Islet of Langerhans (tissue), 1 donor: ENCODE results near the gene PIEZO1.

ENCODE experiments used
- FAIRE-seq: peaks from one replicate; lab custom pipeline; 2011; peaks lifted over from hg19 to GRCh38; lab: Jason Lieb, UNC

Gene PIEZO1

GRCh38 chr16:88716601-88717001, 68.4 kb downstream of the PIEZO1 start:
- no peak for FAIRE-seq

GRCh38 chr16:88716201-88716600, 68.8 kb downstream of the PIEZO1 start:
- no peak for FAIRE-seq

- no peak for FAIRE-seq
Measured at GRCh38 chr16:88715312-88716190, 69.5 kb downstream of the PIEZO1 start.

GRCh38 chr16:88714420-88715302, 70.4 kb downstream of the PIEZO1 start:
- FAIRE-seq, result no peak

- no peak for FAIRE-seq
Measured at GRCh38 chr16:88713568-88714419, 71.2 kb downstream of the PIEZO1 start.

- no peak for FAIRE-seq
Measured at GRCh38 chr16:88713054-88713453, 72.0 kb downstream of the PIEZO1 start.

GRCh38 chr16:88712362-88712979, 72.5 kb downstream of the PIEZO1 start:
- FAIRE-seq, result no peak

- no peak for FAIRE-seq
Measured at GRCh38 chr16:88711750-88712340, 73.2 kb downstream of the PIEZO1 start.

- no peak for FAIRE-seq
Measured at GRCh38 chr16:88710556-88710955, 74.5 kb downstream of the PIEZO1 start.

GRCh38 chr16:88706965-88707826, 77.8 kb downstream of the PIEZO1 start:
- no peak for FAIRE-seq

- FAIRE-seq, result no peak
Measured at GRCh38 chr16:88706229-88706964, 78.6 kb downstream of the PIEZO1 start, which contains the start of the genes CTU2 and RNF166. TSS of gene CTU2 (plus strand) at chr16:88706503. CDS start at chr16:88706531, 28 bp downstream. TSS of gene RNF166 (minus strand) at chr16:88706408. CDS start at chr16:88706325, 83 bp downstream.

GRCh38 chr16:88705801-88706228, 79.2 kb downstream of the PIEZO1 start:
- FAIRE-seq, result no peak

GRCh38 chr16:88705076-88705684, 79.8 kb downstream of the PIEZO1 start:
- no peak for FAIRE-seq

- no peak for FAIRE-seq
Measured at GRCh38 chr16:88703486-88704309, 81.3 kb downstream of the PIEZO1 start.

- no peak for FAIRE-seq
Measured at GRCh38 chr16:88702371-88703210, 82.4 kb downstream of the PIEZO1 start.

GRCh38 chr16:88701581-88702370, 83.2 kb downstream of the PIEZO1 start:
- FAIRE-seq, result no peak
